ENCODE data around the gene SORBS2.

Gene SORBS2

DNA sequence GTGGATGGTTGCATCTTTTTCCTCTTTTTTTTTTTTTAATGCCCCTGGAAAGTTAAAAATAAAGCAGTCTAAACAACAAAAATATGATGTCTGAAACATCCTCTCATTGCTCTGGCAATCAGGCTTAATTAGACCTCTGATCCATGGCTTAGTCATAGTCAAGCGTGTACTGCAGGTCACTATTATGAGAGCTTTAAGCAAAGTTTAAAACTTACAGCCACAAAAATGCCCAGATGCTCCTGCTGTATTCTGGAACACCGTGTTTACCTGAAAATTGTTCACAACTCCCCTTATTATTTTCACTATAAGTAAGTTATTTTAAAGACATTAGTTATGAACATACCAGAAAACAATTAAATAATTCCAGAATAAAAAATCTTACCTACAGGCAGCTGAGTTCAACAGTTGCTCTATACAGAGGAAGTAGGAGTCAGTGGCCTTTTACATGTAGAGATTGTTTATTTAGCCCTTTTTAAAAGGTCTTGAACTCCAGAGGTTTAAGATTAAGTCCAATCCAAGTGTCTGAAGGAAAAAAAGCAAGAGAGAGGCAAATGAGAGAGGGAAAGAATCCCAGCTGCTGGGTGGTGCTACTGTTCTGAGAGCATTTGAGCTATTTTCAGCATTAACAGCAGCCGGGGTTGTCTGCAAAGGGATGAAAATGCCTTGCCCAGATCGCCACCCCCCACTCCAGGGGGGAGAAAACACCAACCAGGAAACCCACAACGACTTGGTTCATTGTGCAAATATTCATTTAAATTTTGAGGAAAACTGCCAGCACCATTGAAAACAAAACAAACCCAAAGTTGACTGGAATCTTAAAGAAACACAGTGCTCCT is 36.9 kb downstream of the SORBS2 start:
- DNase-seq (ENCODE audit: low spot score): no peak

DNA sequence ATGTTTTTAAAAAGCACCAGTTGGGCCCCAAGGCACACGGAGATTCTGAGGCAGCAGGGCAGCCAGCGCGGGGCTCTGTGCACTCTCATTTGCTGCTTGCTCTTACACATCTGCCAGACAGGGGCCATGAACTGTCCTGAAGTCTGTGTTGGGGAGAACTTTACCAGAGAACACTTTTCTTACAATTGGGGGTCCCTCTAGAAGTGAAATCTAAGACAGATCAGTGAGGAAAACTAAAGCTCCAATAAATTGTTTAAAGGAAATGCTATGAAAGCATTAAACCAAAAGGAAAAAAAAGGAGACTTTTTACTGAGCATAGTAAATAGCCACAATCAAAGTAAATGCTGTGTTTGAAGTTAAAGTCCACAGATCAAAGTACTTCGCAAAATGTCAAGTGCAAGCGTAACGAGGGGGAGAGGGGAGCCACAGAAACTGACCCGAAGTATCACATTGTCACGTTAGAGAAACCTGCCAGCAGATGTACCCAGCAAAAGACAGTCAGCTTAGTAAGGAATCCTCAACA is 37.8 kb downstream of the SORBS2 start:
- DNase-seq (ENCODE audit: low spot score): no peak

DNA sequence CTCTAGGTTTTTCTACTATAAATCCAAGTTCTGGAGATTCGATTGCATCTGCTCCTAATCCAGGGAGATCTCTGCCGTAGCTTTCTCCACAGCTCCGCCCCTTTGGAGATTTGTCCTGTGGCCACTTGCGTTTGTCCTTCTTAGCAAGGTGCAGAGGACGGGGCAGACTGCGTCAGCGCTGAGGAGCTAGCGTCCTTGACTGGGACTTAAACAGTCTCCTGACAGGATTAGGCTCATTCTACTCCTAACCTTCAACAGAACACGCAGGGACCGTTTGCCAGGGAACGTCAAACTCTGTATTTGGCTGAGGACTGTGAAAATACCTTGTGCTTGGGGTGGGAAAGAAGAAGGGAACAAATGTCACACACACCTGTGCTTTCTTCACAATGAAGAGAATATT is 38.6 kb downstream of the SORBS2 start:
- DNase-seq (ENCODE audit: low spot score): no peak

DNA sequence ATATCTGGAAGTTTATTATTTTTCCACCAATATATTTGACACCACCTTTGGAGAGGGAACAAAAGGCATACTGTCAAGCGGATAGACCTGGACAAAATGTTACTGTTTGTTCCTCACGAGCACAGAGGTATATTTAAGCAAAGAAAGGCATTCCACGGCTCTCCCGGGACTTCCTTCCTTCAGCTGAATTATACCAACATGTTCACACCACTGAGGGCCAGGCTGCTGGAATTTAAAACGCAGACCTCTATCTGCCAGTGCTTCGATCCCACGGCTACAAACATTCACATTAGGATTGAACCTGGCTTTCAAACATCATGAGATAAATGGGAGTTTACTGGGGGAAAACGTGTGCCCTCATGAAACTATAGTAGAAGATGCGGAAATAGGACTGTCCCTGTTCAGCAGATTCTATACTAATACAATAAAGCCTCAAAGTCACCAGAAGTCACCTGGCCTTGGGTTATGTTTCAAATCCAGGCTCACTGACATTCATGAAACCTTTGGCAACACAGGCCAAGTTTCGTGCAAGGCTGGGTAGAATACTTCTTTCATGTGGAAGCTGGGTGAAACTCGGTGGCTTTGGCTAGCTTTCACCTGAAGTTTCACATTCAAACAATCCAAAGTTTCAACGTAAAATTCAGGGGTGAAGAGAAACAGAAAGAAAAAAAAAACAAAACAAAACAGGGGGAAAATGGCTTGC is 39.5 kb downstream of the SORBS2 start:
- DNase-seq (ENCODE audit: low spot score): no peak

DNA sequence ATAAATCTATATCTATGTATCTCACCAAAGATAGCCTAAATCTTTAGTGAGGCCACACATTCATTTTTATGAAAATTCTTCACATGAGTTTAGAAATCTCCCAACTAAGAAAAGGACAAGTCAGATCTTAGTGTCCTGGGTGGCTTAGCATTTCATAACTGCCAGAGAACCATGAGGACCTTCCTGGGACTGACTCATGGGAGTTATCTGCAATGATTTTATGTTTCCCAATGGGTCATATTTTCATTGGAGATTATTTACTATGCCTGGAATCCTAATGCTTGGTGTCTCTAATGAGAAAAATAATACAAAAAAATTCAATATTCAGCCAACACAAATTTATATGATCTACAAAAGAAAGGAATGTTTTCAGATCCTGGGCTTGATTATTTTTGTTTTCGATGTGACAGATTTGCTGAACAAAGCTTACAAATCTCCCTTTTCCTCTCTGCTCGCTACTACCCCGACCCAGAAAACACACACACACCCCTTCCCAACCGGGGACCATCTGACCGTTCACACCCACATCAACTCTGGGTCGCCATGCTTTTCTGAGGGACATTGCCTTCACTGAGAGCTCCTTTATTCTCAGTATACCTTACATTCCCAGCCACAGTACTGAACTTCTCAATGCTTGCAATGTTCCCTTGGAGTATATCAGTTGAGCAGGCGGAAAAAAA is 40.1 kb downstream of the SORBS2 start:
- no peak for DNase-seq (ENCODE audit: low spot score)

DNA sequence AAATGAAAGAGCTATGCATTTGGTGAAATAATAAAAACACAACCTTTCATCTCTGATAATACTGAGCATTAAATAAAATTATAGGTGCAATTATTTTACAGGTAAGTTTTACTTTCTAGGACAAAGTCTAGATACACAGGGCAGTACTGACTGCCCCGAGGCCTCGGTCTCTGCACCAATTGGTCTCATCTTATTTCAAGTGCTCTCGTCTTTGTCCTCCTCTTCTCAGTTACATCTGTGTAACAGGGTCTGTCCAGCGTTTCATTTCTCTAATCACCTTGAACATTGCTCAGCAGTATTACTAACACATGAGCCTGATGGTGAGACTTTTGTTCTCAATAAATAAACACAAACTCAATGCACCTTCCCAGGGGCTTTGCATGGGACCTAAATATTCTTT is 44.5 kb downstream of the SORBS2 start:
- no peak for DNase-seq (ENCODE audit: low spot score)

DNA sequence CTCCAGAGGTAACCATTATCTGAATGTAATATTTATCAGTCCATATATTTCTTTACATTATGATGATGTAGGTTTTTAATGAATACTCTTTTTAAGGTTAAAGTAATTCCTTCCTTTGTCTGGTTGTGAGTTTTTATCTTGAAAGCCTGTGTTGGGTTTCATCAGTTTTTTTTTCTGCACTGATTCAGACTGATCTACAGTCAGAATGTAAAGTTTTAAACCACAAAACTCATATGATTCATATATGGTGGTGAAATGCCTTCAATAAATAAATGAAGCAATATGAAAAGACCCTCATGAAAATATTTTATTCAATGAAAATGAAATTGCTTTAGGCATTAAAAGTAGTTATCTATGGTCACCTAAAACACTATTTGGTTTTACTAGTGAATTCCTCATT is 47.1 kb downstream of the SORBS2 start:
- DNase-seq (ENCODE audit: low spot score): no peak

DNA sequence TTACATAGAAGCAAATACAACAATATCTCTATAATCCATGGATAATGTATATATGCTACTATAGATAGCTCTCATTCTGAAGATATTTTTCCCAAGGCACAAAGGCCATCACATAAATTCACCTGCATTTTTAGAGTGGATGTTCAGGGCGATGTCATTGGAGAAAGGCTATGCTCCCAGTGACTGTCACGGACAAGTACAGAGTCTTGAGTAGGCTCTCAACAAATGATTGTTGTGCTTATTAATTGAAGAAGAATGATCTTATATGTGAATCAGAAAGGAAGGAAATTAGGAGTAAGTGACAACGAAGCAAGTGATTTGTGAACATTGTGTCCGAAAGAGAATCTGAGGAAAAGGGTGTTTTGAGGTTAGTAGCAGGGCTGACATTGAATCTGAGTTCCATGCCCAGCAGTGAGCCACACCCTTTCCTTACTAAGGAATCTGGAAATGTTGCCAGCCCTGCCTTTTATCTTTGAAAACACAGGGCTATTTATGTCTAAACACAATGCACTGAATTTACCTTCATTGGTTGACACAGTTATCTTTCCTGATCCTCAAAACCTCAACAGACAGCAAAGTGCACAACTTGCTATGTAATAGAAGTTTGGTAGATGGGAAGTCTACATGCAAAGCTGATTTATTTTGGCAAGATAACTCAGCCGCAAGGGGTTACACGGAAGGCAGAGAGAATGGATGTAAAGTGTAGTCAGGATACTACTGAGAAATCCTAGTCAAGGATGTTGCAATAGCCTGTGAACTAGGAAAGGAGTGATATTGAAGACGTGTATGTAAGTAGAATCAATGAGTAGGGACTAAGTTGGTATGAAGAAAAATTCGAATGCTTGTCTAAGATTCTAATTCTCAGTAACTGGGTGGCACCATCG is 50.4 kb downstream of the SORBS2 start:
- no peak for DNase-seq (ENCODE audit: low spot score)

DNA sequence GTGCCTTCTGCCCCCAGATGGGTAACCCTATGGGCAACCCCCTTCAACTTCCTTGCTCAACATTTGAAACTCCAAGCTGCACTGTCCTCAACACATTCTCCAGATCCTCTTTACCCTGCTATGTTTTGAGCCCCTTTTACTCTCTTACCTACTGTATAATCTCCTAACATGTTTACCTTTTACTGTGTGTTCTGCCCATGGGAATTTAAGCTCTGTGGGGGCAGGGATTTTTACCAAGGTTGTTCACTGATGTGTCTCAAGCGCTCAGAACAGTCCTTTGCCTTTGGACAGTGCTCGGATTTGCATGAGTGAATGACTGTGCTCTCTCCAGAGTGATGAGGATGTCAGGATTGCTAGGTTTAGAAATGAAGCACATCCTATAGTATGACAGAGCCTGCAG is 53.2 kb downstream of the SORBS2 start:
- no peak for DNase-seq (ENCODE audit: low spot score)

DNA sequence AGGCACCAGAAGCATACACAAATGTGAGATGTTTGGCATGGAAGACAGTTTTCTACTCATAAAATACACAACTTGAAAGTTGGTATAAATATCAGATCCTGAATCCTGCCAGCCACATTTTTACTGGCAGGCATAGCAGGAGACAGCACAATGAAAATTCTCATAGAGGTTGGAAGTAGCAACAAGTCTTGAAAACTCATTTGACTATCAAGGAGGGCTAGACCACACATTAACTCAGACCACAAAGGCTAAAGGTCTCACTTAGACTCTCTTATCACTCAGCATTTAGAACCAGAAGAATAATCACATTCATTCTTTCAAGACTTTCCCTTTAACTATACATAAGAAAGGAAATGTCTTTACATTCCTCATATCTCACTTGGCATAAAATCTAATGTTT is 56.5 kb downstream of the SORBS2 start:
- DNase-seq (ENCODE audit: low spot score): no peak

DNA sequence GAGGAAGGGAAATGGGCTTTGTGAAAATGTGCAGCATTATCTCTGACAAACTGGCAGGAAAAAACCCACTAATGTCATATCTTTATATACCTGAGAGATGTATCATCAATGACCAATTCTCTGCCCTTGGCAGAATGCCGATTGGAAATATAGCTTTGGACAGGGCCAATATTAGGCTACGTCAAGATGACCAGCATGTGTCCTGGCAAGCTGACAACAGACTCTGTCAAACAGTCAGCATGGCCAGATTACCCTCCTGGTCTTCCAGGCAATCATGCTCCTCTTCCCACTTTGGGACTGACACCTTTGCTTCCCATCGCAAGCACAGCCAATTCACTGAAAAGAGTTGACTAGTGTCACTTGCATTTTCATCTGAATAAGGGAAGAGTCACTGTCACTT is 57.0 kb downstream of the SORBS2 start:
- no peak for DNase-seq (ENCODE audit: low spot score)

DNA sequence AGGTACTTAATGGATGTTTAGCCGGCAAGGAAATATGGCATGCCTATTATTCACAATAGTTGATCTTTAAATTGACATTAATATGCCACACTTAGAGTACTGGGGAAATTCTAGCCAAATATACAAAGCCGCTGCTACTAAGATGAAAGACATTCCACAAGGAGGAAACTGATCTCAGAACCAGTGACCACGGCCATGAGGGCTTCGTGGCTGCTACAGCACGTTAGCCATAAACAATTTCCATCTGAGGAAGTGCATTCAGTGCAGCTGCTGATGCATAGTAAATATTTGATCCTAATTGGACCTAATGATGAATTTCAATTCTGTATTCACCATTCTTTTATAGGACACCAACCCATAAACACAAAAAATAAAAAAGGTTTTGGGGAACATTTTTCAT is 59.1 kb downstream of the SORBS2 start:
- DNase-seq (ENCODE audit: low spot score): no peak

DNA sequence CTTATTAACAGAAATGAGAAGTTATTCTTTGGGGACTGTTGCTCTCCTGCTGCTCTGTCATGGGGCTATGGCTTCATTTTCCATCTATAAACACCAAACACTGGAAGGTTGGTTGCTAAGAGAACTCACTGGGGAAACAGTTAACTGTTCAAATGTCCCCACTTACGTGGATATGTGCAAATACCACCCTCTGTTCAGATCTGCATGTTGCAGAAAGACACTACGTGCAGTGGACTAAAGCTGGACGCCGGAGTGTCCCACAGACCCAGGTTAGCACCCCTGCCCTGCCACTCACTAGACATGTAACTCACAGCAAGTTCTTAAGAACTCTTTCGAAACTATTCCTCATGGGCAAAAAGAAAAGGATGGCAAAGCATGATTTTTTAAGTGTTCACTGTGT is 62.1 kb downstream of the SORBS2 start:
- no peak for DNase-seq (ENCODE audit: low spot score)

DNA sequence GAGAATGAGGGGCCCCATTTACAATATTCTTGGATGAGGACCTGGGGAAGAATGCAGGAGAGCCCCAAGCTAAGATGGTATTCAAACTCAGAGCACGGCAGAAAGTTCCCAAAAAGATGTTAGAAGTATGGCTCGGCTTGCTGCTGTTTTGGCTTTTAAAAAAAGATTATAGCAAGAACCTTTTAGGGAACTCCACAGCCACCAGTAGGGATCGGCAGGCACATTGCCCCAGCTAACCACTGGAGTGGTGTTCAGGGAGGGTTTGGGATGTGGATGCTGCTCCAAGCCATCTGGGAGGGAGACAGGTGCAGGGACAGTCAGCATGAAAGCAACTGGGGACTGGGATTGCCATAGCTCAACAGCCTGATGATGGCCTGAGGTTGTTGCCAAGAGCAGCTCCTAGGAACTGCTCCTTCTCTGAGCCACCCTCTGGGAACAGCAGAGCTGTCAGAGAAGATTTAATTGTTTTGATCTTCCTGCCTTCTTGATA is 63.0 kb downstream of the SORBS2 start:
- no peak for DNase-seq (ENCODE audit: low spot score)

DNA sequence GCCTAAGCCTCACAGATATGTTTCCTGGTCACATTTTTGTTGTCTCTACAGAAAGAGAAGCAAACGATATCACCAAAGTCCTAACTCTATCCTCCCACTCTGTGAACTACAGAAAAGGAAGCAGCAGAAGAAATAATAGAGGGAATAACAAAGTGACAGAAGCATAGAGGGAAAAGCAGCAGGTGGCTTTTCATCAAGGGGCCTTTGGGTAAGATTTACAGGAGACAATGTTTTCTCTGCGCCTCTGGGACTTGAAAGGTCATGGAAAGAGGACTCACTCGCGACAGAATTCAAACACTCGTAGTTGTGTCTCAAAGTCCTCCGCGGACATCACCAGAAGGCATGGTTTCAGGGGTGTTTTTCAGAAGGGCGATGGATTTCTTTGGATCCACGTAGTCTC is 66.1 kb downstream of the SORBS2 start:
- no peak for DNase-seq (ENCODE audit: low spot score)

DNA sequence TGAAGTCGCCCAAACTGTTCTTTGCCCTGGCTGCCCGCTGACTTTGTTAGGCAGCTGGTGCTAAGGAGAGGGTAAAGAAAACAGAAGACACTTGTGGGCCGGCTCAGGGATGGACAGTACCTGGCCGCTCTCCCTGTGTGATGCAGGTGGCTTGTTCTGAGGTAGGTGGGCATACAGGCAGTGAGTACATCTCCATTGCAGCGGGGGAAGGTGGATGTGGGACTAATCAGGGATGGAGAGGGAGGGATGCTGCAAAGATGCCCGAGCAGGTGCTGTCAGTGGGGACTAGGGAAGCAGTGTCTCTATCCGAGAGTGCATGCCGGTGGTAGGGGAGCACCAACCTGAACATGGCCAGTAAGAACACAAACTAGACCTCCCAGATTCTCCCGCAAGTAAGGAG is 67.0 kb downstream of the SORBS2 start:
- no peak for DNase-seq (ENCODE audit: low spot score)

DNA sequence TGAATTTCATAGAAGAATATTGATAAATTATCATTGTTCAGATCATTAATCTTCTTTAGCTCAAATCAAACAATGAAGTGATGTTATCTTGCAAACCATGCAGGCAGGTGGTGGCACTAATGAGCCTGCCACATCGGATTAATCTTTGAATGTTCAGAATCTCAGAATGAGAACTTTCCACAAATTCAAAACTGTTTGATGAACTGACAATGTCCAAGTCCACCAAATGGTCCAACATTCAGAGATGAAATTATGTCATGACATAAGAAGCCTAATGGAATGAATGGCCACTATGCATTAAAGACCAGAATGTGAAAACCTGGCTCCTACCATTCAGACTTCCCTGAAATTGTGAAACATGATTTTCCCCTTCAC is 67.5 kb downstream of the SORBS2 start:
- DNase-seq (ENCODE audit: low spot score): no peak

DNA sequence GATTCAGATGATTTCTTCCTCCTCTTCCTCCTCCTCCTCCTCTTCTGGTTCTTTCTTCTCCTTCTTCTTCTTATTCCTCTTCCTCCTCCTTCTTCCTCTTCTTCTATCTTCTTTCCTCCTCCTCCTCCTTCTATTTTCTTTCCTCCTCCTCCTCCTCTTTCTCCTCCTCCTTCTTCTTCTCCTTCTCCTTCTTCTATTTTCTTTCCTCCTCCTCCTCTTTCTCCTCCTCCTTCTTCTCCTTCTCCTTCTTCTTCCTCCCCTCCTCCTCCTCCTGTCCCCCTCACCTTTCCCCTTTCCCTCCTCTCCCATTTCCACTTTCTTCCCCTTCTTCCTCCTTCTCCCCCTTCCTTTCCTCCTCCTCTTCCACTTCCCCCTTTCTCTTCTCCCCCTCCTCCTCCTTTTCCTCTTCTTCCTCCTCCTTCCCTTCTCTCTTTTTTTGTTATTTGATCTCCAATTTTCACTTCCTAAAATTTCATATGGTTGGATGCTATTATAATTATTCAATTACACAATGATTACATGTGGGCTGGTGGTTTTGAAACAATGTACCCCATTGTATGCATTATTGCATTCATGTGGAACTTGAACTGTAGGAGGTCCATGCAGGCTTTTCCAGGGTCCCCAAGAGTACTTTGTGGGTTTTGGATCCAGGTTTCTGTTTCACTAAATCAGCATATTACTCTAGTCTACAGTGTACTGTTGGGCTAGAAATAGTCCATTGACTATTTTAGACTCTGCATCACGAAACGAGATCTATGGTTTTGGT is 68.1 kb downstream of the SORBS2 start:
- no peak for DNase-seq (ENCODE audit: low spot score)

DNA sequence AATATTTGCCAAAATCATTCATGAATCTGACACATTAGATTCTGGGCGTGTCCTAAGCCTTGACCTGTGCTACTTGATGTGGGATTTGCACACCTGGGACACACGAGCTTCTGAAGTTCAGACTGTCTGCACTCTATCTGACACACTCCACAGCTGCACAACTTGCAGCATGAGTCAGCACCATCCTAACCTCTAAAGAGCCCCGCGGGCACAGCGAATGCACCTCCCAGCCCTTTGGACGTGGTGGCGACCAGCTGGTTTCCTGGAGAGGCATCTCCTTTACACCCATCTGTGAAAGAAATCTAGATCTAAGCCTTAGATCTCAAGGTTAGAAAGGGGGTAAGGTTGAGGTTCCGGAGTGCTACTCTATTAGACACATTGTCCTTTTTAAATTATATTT is 69.2 kb downstream of the SORBS2 start:
- DNase-seq (ENCODE audit: low spot score): no peak

DNA sequence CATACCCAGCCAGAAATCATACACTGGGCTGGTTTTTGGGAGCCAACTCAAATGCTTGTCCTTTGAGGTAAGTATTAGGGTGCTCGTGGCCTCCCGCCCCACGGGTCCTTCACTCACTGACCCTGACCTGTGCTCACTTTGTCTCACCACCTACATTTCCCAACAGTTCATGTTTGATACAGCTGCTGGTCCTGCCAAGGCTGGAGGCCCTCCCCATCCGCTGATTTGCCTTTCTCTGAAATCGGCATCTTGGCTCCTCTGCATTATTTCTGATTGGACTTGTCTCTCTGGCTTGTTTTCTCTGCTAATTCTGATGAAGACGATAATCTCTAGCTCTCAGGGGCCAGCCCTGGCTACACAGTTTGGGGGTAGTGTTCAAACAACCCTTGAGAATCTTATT is 70.2 kb downstream of the SORBS2 start:
- no peak for DNase-seq (ENCODE audit: low spot score)

DNA sequence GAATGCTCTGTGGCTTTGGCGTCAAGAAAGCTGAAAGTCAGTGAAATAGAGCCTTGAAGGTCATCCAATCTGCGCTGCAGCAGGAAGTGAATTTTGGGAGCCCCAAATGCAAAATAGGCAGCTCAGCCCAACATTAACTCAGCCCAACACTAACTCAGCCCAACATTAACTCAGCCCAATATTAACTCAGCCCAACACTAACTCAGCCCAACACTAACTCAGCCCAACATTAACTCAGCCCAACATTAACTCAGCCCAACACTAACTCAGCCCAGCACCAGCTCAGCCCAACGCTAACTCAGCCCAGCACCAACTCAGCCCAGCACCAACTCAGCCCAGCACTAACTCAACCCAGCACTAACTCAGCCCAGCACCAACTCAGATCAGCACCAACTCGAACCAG is 71.5 kb downstream of the SORBS2 start:
- DNase-seq (ENCODE audit: low spot score): no peak

Data from HuH-7 (cell line).